IMR-90 (cell line): Measurements from ENCODE around the gene CCDC170. TPM values are rescaled to one million over a fixed set of nuclear protein-coding genes. Genes with fewer than 3 reads are reported as not detected.

Source experiments
- ATAC-seq: fragments of 200-7000 bp; cut with Tn5 transposase; 2 replicates; pipeline ENCODE4 v1.9.1; 2020; ENCODE audit warnings: low read depth, mild to moderate bottlenecking, moderate library complexity
- BruUV-seq: library from RNA; stranded (reverse); fragments of 400-500 nt; replicated peaks from 2 replicates; lab custom pipeline; 2021; lab: Mats Ljungman, UMichigan
- CTCF ChIA-PET: fragments of 300-600 bp; formaldehyde crosslinking; extraction: SDS; loops from one replicate; lab custom pipeline; 2021; ENCODE audit warnings: antibody characterized with exemption; lab: Yijun Ruan, JAX
- POLR2A ChIA-PET: fragments of 300-600 bp; sonication (Branson Sonifier 250); formaldehyde crosslinking; loops from one replicate; lab custom pipeline; 2022; ENCODE audit warnings: antibody characterized with exemption; ENCODE audit not compliant: unreplicated experiment; lab: Charles Lee
- DNase-seq: peaks from one replicate; pipeline ENCODE4 v3.0.0; 2013
- H2AFZ ChIP-seq: replicated peaks from 2 replicates; pipeline ENCODE3; 2013; ENCODE audit warnings: low read length, mild to moderate bottlenecking; ENCODE audit not compliant: poor library complexity
- H2AK5ac ChIP-seq: 2 replicates; pipeline ENCODE4 v1.6.1; 2013; ENCODE audit warnings: low read depth, low read length, inconsistent platforms
- H2AK9ac ChIP-seq: replicated peaks from 2 replicates; pipeline ENCODE3; 2013; ENCODE audit warnings: mild to moderate bottlenecking, low read depth, low read length, moderate library complexity; ENCODE audit not compliant: poor library complexity
- H2BK120ac ChIP-seq: 2 replicates; pipeline ENCODE4 v1.6.1; 2013; ENCODE audit warnings: low read depth, low read length, inconsistent platforms
- H2BK15ac ChIP-seq: 3 replicates; pipeline ENCODE4 v1.6.1; 2013; ENCODE audit warnings: low read depth, low read length, inconsistent platforms
- H2BK20ac ChIP-seq: 2 replicates; pipeline ENCODE4 v1.6.1; 2013; ENCODE audit warnings: low read depth, mild to moderate bottlenecking, inconsistent platforms, low read length, moderate library complexity
- H2BK5ac ChIP-seq: 2 replicates; pipeline ENCODE4 v1.6.1; 2013; ENCODE audit warnings: mild to moderate bottlenecking, low read depth, low read length, inconsistent platforms; ENCODE audit not compliant: poor library complexity, severe bottlenecking
- H3K14ac ChIP-seq: replicated peaks from 2 replicates; pipeline ENCODE4 v1.6.1; 2013; ENCODE audit warnings: low read depth, low read length, inconsistent platforms
- H3K18ac ChIP-seq: 2 replicates; pipeline ENCODE4 v1.6.1; 2013; ENCODE audit warnings: low read depth, low read length, control low read depth
- H3K23ac ChIP-seq: 2 replicates; pipeline ENCODE4 v1.6.1; 2013; ENCODE audit warnings: low read depth, low read length, inconsistent platforms
- H3K27ac ChIP-seq: 2 replicates; pipeline ENCODE4 v1.5.1; 2013; ENCODE audit warnings: mild to moderate bottlenecking, control low read depth, low read length; ENCODE audit not compliant: insufficient read depth
- H3K27me3 ChIP-seq: 2 replicates; pipeline ENCODE4 v1.6.1; 2013; ENCODE audit warnings: low read length; ENCODE audit not compliant: control insufficient read depth, insufficient read depth
- H3K36me3 ChIP-seq: 2 replicates; pipeline ENCODE4 v1.6.1; 2013; ENCODE audit warnings: low read length, mixed read lengths; ENCODE audit not compliant: control insufficient read depth, insufficient read depth
- H3K4ac ChIP-seq: 2 replicates; pipeline ENCODE4 v1.6.1; 2013; ENCODE audit warnings: low read depth, low read length, inconsistent platforms
- H3K4me1 ChIP-seq: 2 replicates; pipeline ENCODE4 v1.6.1; 2013; ENCODE audit warnings: low read length, mixed read lengths; ENCODE audit not compliant: control insufficient read depth, insufficient read depth
- H3K4me2 ChIP-seq: 2 replicates; pipeline ENCODE4 v1.6.1; 2013; ENCODE audit warnings: low read depth, mild to moderate bottlenecking, control low read depth, low read length, moderate library complexity
- H3K4me3 ChIP-seq: 2 replicates; pipeline ENCODE4 v1.5.1; 2013; ENCODE audit warnings: low read depth, mild to moderate bottlenecking, control low read depth, low read length, moderate library complexity; ENCODE audit not compliant: insufficient read depth
- H3K56ac ChIP-seq: 2 replicates; pipeline ENCODE4 v1.6.1; 2013; ENCODE audit warnings: low read length, inconsistent platforms; ENCODE audit not compliant: insufficient read depth; ENCODE audit errors: extremely low read depth
- H3K79me1 ChIP-seq, 2 experiments: 2 replicates each; pipeline ENCODE4 v1.6.1; 2013; ENCODE audit warnings: low read length in 2 of 2, inconsistent platforms in 1 of 2, low read depth in 1 of 2
- H3K9ac ChIP-seq: 2 replicates; pipeline ENCODE4 v1.6.1; 2013; ENCODE audit warnings: low read depth, low read length, control low read depth
- H3K9me1 ChIP-seq: 2 replicates; pipeline ENCODE4 v1.6.1; 2013; ENCODE audit warnings: low read length, inconsistent platforms; ENCODE audit not compliant: insufficient read depth
- H3K9me3 ChIP-seq: 2 replicates; pipeline ENCODE4 v1.6.1; 2013; ENCODE audit warnings: low read length; ENCODE audit not compliant: control insufficient read depth, insufficient read depth
- H4K20me1 ChIP-seq: 2 replicates; pipeline ENCODE4 v1.6.1; 2013; ENCODE audit warnings: low read length, inconsistent platforms; ENCODE audit not compliant: insufficient read depth
- H4K5ac ChIP-seq: 2 replicates; pipeline ENCODE4 v1.6.1; 2013; ENCODE audit warnings: mild to moderate bottlenecking, low read depth, low read length, control low read depth
- H4K8ac ChIP-seq, 2 experiments: 2 replicates each; pipeline ENCODE4 v1.6.1; 2013; ENCODE audit warnings: low read depth in 2 of 2, low read length in 2 of 2, control low read depth in 1 of 2, inconsistent platforms in 1 of 2
- H4K91ac ChIP-seq: 2 replicates; pipeline ENCODE4 v1.6.1; 2013; ENCODE audit warnings: low read depth, low read length, inconsistent platforms; ENCODE audit not compliant: insufficient read depth
- BHLHE40 ChIP-seq: fragments of 150-350 bp; IDR thresholded peaks from 2 replicates; pipeline ENCODE4 v1.6.1; 2016; ENCODE audit warnings: mild to moderate bottlenecking, low read depth, low read length
- CEBPB ChIP-seq: IDR thresholded peaks from 2 replicates; pipeline ENCODE4 v1.6.1; 2012; ENCODE audit warnings: low read depth, low read length, improper control_type of control experiment
- CHD1 ChIP-seq: IDR thresholded peaks from 2 replicates; pipeline ENCODE4 v1.6.1; 2012; ENCODE audit warnings: low read depth, low read length, improper control_type of control experiment
- CTCF ChIP-seq: conservative IDR thresholded peaks from 2 replicates; pipeline ENCODE4 v1.5.1; 2012; ENCODE audit warnings: mild to moderate bottlenecking, low read depth, low read length, improper control_type of control experiment
- ELK1 ChIP-seq: fragments of 150-350 bp; IDR thresholded peaks from 2 replicates; pipeline ENCODE4 v1.6.1; 2016; ENCODE audit warnings: low read depth, mild to moderate bottlenecking, low read length, moderate library complexity, borderline replicate concordance
- FOS ChIP-seq: fragments of 150-350 bp; IDR thresholded peaks from 2 replicates; pipeline ENCODE4 v1.6.1; 2016; ENCODE audit warnings: low read depth, low read length
- MAFK ChIP-seq: IDR thresholded peaks from 2 replicates; pipeline ENCODE4 v1.6.1; 2012; ENCODE audit warnings: low read depth, low read length, improper control_type of control experiment
- MAZ ChIP-seq: IDR thresholded peaks from 2 replicates; pipeline ENCODE4 v1.6.1; 2012; ENCODE audit warnings: low read depth, mild to moderate bottlenecking, low read length, improper control_type of control experiment, moderate library complexity, borderline replicate concordance
- MXI1 ChIP-seq: IDR thresholded peaks from 2 replicates; pipeline ENCODE4 v1.6.1; 2012; ENCODE audit warnings: low read depth, mild to moderate bottlenecking, low read length, moderate library complexity, borderline replicate concordance
- NFE2L2 ChIP-seq: fragments of 150-350 bp; IDR thresholded peaks from 2 replicates; pipeline ENCODE4 v1.6.1; 2016; ENCODE audit warnings: low read depth, mild to moderate bottlenecking, low read length
- POLR2A ChIP-seq: IDR thresholded peaks from 2 replicates; pipeline ENCODE4 v1.6.1; 2012; ENCODE audit warnings: mild to moderate bottlenecking, low read depth, low read length
- RAD21 ChIP-seq: IDR thresholded peaks from 2 replicates; pipeline ENCODE4 v1.6.1; 2012; ENCODE audit warnings: low read length, improper control_type of control experiment
- RCOR1 ChIP-seq: IDR thresholded peaks from 2 replicates; pipeline ENCODE4 v1.6.1; 2012; ENCODE audit warnings: mild to moderate bottlenecking, low read length, improper control_type of control experiment; ENCODE audit not compliant: insufficient replicate concordance
- RFX5 ChIP-seq: IDR thresholded peaks from 2 replicates; pipeline ENCODE4 v1.8.0; 2012; ENCODE audit warnings: low read depth, mild to moderate bottlenecking, low read length, moderate library complexity
- SMC3 ChIP-seq: fragments of 150-350 bp; IDR thresholded peaks from 2 replicates; pipeline ENCODE4 v1.6.1; 2016; ENCODE audit warnings: low read depth, mild to moderate bottlenecking, antibody characterized with exemption, low read length, moderate library complexity
- USF2 ChIP-seq: fragments of 150-350 bp; IDR thresholded peaks from 2 replicates; pipeline ENCODE4 v1.6.1; 2017; ENCODE audit warnings: mild to moderate bottlenecking, antibody characterized with exemption, low read length, low read depth
- WGBS, 2 experiments: methylation state at CpG; one replicate each; pipeline versions ENCODE4 v1.1.5 to v1.1.7; 2013; ENCODE audit warnings: missing lambda C conversion rate in 2 of 2; ENCODE audit not compliant: insufficient read length in 1 of 2; ENCODE audit errors: extremely low coverage in 2 of 2; 5-methylcytosine and 5-hydroxymethylcytosine counted together
- dilution Hi-C: fragments of 300-500 bp; cut with HindIII; formaldehyde crosslinking; loops from one replicate; pipeline ENCODE4 v1.14.3; 2018; ENCODE audit warnings: low sequenced_read_pairs; ENCODE audit not compliant: unreplicated experiment
- in situ Hi-C: fragments of 300-500 bp; cut with MboI; formaldehyde crosslinking; loops from 3 replicates; pipeline ENCODE4 v1.14.3; 2019; ENCODE audit warnings: low sequenced_read_pairs, inconsistent platforms, mixed read lengths
- intact Hi-C: fragments of 100-400 bp; cut with micrococcal nuclease; formaldehyde crosslinking; loops from 2 replicates; pipeline ENCODE4 v1.10.0; 2022
- polyA plus RNA-seq, 3 experiments: library from polyadenylated mRNA; depleted of rRNA; stranded (reverse); fragments of >200 nt; gene quantifications; 2 replicates each; pipeline ENCODE4 v1.2.3, GENCODE V29; 2012; ENCODE audit warnings: low replicate concordance in 1 of 3
- total RNA-seq: library from RNA; depleted of rRNA; stranded (reverse); fragments of >200 nt; gene quantifications from 2 replicates; pipeline ENCODE4 v1.2.3, GENCODE V29; 2012

Gene CCDC170
- total and polyA plus RNA-seq, 2 of the 4 experiments (the other 2 are of a cell fraction): 0.12 to 0.54 TPM

GRCh38 chr6:151546941-151547659 is 53.3 kb downstream of the CCDC170 start:
- Histone ChIP-seq H3K14ac (no peak overlapping the region), H2AK9ac (no peak overlapping the region), H3K18ac (no peak overlapping the region), H4K20me1 (no peaks in the 10 kb centered on the region), H3K9me1 (no peaks in the 10 kb centered on the region), H3K79me1 (no peaks in the 10 kb centered on the region), H3K23ac (no peak overlapping the region), H2BK5ac (no peak overlapping the region), H2BK15ac (no peak overlapping the region), H2BK120ac (no peak overlapping the region), H3K4me2 (no peak overlapping the region), H2AK5ac (no peak overlapping the region), H3K4me3 (no peak overlapping the region), H3K27ac (no peak overlapping the region), H4K91ac (no peak overlapping the region), H3K36me3 (no peaks in the 10 kb centered on the region), H4K5ac (no peak overlapping the region), H3K4ac (no peak overlapping the region), H2AFZ (no peak overlapping the region), H2BK20ac (no peak overlapping the region), H3K9ac (no peak overlapping the region), H4K8ac (no peak overlapping the region), H3K4me1 (no peaks in the 10 kb centered on the region), H3K27me3 (no peaks in the 10 kb centered on the region), H3K56ac (no peak overlapping the region), H3K9me3 (no peaks in the 10 kb centered on the region)
- ChIA-PET POLR2A (no interaction called here), CTCF (no interaction called here)
- dilution Hi-C loops (no loop called here), intact Hi-C loops (no loop called here), in situ Hi-C loops (no loop called here)
- no peak for TF ChIP-seq CTCF
- no peak for TF ChIP-seq ELK1
- TF ChIP-seq RAD21: no peak
- no peak for TF ChIP-seq CEBPB
- no peak for TF ChIP-seq NFE2L2
- TF ChIP-seq SMC3: no peak
- no peak for TF ChIP-seq RFX5
- TF ChIP-seq MAZ: no peak
- TF ChIP-seq RCOR1: no peak
- TF ChIP-seq BHLHE40: no peak
- TF ChIP-seq MXI1: no peak
- no peak for TF ChIP-seq MAFK
- no peak for TF ChIP-seq POLR2A
- no peak for TF ChIP-seq CHD1
- no peak for TF ChIP-seq FOS
- no peak for TF ChIP-seq USF2
- DNase-seq (no peak), ATAC-seq (no peak)
- BruUV-seq: no TSS peak
- 80% methylated on average over 5 of the region's 13 CpGs; no CpG with 5 or more reads in 1 of the 2 experiments for WGBS, 2 experiments
